Measurements from ENCODE around the gene CANX. TPM values are rescaled to one million over a fixed set of nuclear protein-coding genes. Genes with fewer than 3 reads are reported as not detected.

Gene CANX
- total and polyA plus RNA-seq, 2 of the 13 experiments (the other 11 are each of a cell fraction or from before 2014, with no cell fraction given): 477 to 680 TPM

DNA sequence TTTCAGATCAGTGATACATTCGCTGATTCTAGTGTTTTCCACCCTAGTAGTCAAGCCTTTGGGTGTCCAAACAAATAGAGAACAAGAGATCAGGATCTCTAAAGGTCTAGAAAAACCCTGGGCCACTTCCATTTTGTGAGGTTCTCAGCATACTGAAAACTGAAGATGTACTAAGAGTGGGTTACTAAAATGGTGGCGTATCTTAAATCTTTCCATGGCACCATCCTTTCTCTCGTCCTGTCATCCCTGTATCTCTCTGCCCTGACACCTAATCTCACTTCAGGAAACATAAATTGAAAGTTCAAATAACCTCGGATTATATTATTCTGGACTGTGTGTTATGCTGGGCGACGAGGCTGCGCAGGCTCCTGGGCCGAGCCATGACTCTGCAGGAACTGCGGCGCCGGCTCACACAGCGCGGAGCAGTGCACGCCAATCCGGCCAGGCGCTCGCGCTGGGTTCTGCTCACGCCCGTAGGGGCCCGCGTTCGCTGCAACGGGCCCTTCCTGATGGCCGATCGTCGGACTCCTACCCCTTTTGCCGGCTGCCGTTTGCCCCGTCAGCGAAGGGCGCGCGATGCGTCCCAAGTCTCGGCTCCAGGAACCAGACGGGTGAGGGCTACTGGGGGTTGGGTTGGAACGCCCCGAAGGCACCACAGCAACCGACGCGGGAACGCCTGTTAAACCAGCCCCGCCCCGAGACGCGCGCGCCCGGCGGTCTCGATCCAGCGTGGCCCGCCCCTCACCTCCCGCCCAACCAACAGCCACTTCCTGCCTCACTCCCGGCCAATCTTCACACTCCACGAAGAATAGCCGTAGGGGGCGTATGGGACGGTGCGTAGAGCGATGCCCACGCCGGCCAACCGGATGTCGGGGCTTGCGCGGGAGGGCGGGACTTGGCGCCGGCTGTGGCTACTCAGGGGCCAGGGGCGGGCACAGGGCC, 503 bp upstream of the CANX start (continued):
- TF ChIP-seq, protein P1, sequence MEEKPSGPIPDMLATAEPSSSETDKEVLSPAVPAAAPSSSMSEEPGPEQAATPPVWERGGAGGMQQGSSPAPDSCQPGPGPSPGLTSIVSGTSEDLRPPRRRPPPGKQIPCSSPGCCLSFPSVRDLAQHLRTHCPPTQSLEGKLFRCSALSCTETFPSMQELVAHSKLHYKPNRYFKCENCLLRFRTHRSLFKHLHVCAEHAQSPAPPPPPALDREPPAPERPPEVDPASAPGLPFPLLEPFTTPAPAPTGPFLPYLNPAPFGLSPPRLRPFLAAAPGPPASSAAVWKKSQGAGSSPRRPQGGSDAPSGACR (CRISPR knock-in tag; IDR thresholded peaks at IDR 0.05): no peak; the same call in none of the 2 replicates
- TF ChIP-seq, protein P2, sequence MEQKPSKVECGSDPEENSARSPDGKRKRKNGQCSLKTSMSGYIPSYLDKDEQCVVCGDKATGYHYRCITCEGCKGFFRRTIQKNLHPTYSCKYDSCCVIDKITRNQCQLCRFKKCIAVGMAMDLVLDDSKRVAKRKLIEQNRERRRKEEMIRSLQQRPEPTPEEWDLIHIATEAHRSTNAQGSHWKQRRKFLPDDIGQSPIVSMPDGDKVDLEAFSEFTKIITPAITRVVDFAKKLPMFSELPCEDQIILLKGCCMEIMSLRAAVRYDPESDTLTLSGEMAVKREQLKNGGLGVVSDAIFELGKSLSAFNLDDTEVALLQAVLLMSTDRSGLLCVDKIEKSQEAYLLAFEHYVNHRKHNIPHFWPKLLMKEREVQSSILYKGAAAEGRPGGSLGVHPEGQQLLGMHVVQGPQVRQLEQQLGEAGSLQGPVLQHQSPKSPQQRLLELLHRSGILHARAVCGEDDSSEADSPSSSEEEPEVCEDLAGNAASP (CRISPR knock-in tag; IDR thresholded peaks at IDR 0.05; ENCODE audit: borderline replicate concordance): no peak
- TF ChIP-seq ZFAT (CRISPR knock-in tag; conservative IDR thresholded peaks at IDR 0.05) (no peak), SIX4 (CRISPR knock-in tag; IDR thresholded peaks at IDR 0.05) (no peak), MIER2 (CRISPR knock-in tag; IDR thresholded peaks at IDR 0.05) (no peak), ELF3 (CRISPR knock-in tag; IDR thresholded peaks at IDR 0.05) (peak; percentile 40; the same call in 1 of the 2 replicates), KLF6 (CRISPR knock-in tag; IDR thresholded peaks at IDR 0.05) (no peak; the same call in 1 of the 2 replicates), MIXL1 (CRISPR knock-in tag; IDR thresholded peaks at IDR 0.05) (0 out of 2 replicates have a peak, but pooled peaks have one; percentile 5), MYC (CRISPR knock-in tag; IDR thresholded peaks at IDR 0.05; ENCODE audit: borderline replicate concordance) (no peak), ZNF552 (CRISPR knock-in tag; IDR thresholded peaks at IDR 0.05; ENCODE audit: borderline replicate concordance) (no peak; the same call in 1 of the 2 replicates), ZNF570 (CRISPR knock-in tag; IDR thresholded peaks at IDR 0.05; ENCODE audit: borderline replicate concordance) (no peak), YEATS4 (CRISPR knock-in tag; IDR thresholded peaks at IDR 0.05; ENCODE audit: borderline replicate concordance) (peak; percentile 64), TARDBP (CRISPR knock-in tag; IDR thresholded peaks at IDR 0.05) (peak; percentile 79), NAIF1 (CRISPR knock-in tag; IDR thresholded peaks at IDR 0.05; ENCODE audit: borderline replicate concordance) (peak; percentile 98), GTF2F1 (IDR thresholded peaks at IDR 0.05; ENCODE audit: low read length) (no peak), POLR2A (IDR thresholded peaks at IDR 0.05; ENCODE audit: insufficient read depth in 1 of 2, low read depth in 2 of 2, low read length in 2 of 2) (peak; percentile 68 to 86), ZFP37 (CRISPR knock-in tag; IDR thresholded peaks at IDR 0.05; ENCODE audit: borderline replicate concordance) (peak; percentile 44; the same call in 1 of the 2 replicates)
- TF ChIP-seq, protein P3, sequence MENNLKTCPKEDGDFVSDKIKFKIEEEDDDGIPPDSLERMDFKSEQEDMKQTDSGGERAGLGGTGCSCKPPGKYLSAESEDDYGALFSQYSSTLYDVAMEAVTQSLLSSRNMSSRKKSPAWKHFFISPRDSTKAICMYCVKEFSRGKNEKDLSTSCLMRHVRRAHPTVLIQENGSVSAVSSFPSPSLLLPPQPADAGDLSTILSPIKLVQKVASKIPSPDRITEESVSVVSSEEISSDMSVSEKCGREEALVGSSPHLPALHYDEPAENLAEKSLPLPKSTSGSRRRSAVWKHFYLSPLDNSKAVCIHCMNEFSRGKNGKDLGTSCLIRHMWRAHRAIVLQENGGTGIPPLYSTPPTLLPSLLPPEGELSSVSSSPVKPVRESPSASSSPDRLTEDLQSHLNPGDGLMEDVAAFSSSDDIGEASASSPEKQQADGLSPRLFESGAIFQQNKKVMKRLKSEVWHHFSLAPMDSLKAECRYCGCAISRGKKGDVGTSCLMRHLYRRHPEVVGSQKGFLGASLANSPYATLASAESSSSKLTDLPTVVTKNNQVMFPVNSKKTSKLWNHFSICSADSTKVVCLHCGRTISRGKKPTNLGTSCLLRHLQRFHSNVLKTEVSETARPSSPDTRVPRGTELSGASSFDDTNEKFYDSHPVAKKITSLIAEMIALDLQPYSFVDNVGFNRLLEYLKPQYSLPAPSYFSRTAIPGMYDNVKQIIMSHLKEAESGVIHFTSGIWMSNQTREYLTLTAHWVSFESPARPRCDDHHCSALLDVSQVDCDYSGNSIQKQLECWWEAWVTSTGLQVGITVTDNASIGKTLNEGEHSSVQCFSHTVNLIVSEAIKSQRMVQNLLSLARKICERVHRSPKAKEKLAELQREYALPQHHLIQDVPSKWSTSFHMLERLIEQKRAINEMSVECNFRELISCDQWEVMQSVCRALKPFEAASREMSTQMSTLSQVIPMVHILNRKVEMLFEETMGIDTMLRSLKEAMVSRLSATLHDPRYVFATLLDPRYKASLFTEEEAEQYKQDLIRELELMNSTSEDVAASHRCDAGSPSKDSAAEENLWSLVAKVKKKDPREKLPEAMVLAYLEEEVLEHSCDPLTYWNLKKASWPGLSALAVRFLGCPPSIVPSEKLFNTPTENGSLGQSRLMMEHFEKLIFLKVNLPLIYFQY (CRISPR knock-in tag; IDR thresholded peaks at IDR 0.05; ENCODE audit: borderline replicate concordance): no peak; the same call in 1 of the 2 replicates
- TF ChIP-seq, protein P4, sequence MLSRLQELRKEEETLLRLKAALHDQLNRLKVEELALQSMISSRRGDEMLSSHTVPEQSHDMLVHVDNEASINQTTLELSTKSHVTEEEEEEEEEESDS (CRISPR knock-in tag; IDR thresholded peaks at IDR 0.05; ENCODE audit: borderline replicate concordance): no peak
- TF ChIP-seq, protein P5, sequence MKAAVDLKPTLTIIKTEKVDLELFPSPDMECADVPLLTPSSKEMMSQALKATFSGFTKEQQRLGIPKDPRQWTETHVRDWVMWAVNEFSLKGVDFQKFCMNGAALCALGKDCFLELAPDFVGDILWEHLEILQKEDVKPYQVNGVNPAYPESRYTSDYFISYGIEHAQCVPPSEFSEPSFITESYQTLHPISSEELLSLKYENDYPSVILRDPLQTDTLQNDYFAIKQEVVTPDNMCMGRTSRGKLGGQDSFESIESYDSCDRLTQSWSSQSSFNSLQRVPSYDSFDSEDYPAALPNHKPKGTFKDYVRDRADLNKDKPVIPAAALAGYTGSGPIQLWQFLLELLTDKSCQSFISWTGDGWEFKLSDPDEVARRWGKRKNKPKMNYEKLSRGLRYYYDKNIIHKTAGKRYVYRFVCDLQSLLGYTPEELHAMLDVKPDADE (CRISPR knock-in tag; IDR thresholded peaks at IDR 0.05): 0 out of 2 replicates have a peak, but pooled peaks have one; percentile 26
- TF ChIP-seq, protein P6, sequence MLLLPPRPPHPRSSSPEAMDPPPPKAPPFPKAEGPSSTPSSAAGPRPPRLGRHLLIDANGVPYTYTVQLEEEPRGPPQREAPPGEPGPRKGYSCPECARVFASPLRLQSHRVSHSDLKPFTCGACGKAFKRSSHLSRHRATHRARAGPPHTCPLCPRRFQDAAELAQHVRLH (CRISPR knock-in tag; IDR thresholded peaks at IDR 0.05; ENCODE audit: borderline replicate concordance, low read depth): peak; percentile 90

All from HepG2 (cell line).